Peyer's patch (tissue), 4 donors: ENCODE results near the gene ESR2.

ENCODE experiments used
- POLR2A ChIP-seq, 2 donors: fragments of 450-650 bp; IDR thresholded peaks; one replicate each; pipeline ENCODE4 v1.5.1; 2017; ENCODE audit warnings: antibody characterized with exemption in 2 of 2, mild to moderate bottlenecking in 2 of 2, moderate library complexity in 2 of 2
- TF ChIP-seq, protein P1 (sequence below), 6 experiments: fragments of 450-650 bp in 4 of 6; fragments of 200-600 bp in 2 of 6; sonication (generic) in 1 of 6; IDR thresholded peaks; one replicate each; pipeline ENCODE4 v1.5.1; 2017 to 2019; ENCODE audit warnings: antibody characterized with exemption in 6 of 6, mild to moderate bottlenecking in 3 of 6, moderate library complexity in 1 of 6

DNA sequence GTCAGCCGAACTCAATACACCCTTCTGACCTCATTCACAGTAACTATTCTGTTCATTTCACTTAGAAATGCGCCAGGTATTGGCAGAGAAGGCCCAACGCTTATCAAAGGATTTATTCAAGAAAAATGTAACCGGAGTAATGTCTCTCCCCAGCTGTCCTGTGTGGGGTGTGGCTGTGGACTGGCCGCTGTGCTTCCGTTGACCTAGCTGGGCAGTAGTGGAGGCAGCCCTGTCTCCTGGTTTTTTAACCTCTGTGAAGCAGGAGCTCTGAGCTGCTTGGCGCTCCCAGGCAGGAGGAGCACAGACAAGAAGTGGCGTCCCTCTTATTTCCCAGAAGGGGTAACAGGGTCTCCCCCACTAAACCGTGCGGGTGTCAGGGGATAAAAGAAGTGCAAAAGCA is 85.2 kb downstream of the ESR2 start:
- TF ChIP-seq, protein P1, sequence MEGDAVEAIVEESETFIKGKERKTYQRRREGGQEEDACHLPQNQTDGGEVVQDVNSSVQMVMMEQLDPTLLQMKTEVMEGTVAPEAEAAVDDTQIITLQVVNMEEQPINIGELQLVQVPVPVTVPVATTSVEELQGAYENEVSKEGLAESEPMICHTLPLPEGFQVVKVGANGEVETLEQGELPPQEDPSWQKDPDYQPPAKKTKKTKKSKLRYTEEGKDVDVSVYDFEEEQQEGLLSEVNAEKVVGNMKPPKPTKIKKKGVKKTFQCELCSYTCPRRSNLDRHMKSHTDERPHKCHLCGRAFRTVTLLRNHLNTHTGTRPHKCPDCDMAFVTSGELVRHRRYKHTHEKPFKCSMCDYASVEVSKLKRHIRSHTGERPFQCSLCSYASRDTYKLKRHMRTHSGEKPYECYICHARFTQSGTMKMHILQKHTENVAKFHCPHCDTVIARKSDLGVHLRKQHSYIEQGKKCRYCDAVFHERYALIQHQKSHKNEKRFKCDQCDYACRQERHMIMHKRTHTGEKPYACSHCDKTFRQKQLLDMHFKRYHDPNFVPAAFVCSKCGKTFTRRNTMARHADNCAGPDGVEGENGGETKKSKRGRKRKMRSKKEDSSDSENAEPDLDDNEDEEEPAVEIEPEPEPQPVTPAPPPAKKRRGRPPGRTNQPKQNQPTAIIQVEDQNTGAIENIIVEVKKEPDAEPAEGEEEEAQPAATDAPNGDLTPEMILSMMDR (IDR thresholded peaks at IDR 0.05) = no peak
- TF ChIP-seq POLR2A (IDR thresholded peaks at IDR 0.05) = no peak
